Breast epithelium (tissue), 3 donors: ENCODE data around the gene PKDCC.

ENCODE experiments used
- CTCF ChIP-seq, 3 donors: fragments of 450-650 bp; IDR thresholded peaks; one replicate each; pipeline ENCODE4 v1.5.1; 2016 to 2017; ENCODE audit warnings: antibody characterized with exemption in 3 of 3, mild to moderate bottlenecking in 3 of 3, moderate library complexity in 3 of 3
- POLR2A ChIP-seq: fragments of 450-650 bp; IDR thresholded peaks from one replicate; pipeline ENCODE4 v1.6.1; 2016; ENCODE audit warnings: antibody characterized with exemption, mild to moderate bottlenecking, moderate library complexity

DNA sequence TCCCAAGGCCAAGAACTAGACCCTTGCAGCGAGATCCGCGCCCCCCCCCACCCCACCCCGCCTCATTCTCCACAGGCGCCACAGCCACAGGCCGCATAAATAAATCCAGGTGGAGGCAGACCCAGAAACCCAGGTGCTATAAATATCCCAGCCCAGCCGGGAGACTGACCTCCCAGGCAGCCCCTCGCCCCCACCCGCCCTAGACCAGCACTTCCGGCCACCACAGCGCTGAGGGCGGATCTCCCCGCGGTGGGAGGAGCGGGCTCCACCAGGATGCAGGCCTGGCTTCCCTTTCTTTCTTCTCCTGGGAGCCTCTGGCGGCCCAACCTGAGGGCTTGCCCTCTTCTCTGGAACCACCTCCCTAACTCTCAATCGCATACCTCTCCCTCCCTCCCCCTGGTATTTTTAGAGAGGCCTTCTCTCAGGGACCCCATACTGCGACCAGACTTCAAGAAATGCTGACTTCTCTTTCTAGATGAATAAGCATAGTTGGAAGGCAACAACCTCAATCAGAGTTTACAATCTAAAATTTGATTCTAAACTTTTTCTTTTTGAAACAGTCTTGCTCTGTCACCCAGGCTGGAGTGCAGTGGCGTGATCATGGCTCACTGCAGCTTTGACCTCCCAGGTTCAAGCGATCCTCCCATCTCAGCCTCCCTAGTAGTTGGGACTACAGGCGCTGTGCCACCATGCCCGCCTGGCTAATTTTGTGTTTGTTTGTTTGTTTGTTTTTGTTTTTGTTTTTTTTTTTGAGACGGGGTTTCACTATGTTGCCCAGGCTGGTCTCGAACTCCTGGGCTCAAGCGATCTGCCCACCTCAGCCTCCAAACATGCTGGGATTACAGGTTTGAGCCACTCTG is 55.0 kb downstream of the PKDCC start:
- no peak for TF ChIP-seq CTCF (IDR thresholded peaks at IDR 0.05)
- no peak for TF ChIP-seq POLR2A
